ENCODE measurements around the gene SLC32A1.
A peak's percentile ranks its signal among the peaks of the same experiment; 100 is the strongest.

SLC32A1 gene

DNA sequence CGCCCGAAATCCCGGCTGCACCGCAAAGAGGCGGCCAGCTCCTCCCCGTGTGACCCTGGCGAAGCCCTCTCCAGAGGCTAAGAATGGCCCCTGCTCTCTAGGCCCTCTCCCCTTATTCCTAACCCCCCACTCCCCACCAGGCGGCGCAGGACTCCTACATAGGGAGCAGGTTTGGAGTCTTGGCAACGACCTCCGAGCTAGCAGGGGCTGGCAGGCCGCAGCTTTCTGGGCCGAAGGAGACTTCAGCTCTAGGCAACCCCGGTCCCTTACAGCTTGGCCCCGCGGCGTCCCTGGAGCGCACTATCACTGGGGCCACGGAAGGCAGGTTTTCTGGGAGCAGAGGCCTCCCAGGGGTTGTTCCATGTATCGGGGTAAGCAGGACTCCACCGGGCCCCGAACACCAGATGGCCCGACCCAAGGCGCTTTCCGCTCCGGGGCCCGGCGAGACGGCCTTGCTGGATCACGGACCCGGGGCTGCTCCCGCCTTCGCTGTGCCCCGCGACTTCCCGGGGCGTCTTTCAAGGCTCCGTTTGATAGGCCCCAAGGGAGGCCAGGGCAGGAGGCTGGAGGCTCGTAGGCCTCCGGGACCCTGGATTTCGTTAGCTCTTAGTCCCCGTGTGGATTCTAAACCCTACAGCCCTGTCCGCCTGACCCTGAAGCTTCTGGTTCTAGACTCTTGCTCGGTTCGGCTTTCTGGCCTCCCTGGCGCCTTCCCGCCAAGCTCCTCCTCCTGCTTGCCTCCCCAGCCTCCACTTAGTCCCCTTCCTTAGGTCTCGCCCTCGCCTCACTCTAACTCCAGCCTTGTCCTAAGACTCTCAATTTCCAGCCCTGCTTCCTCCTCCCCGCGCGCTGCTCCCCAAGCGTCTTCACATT lies 1.9 kb downstream of the SLC32A1 start:
- peak; percentile 19 to 39 for DNase-seq

DNA sequence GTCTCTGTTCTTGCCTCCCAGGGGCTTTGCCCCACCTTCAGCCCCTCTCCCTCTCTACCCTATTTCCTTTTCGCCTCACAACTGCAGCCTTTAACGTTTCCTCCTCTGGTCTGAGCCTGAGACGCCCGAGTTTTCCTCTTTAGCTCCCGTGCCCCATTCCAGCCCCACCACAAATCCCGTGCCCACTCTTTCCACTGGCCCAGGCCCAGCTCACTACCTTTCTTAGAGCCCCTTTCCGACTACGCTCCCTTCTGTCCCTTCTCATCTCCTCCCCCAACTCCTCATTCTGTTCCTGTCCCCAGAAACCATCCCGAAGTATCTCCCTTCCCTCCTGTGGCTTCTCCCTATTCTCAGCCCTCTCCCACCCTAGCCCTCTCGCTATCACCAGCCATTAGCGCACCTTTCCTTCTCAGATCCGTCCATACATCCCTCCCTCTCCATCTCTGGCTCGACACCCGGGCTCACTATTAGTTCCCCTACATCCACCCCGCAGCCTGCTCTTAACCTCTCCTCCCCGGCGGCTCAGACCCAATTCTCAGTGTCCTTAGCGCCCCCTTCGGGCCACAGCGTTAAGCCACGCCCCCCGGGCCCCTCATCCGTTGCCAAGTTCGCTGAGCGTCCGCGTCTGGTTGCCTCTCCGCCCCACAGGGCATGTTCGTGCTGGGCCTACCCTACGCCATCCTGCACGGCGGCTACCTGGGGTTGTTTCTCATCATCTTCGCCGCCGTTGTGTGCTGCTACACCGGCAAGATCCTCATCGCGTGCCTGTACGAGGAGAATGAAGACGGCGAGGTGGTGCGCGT lies 2.7 kb downstream of the SLC32A1 start:
- peak; percentile 46 to 57 for DNase-seq

DNA sequence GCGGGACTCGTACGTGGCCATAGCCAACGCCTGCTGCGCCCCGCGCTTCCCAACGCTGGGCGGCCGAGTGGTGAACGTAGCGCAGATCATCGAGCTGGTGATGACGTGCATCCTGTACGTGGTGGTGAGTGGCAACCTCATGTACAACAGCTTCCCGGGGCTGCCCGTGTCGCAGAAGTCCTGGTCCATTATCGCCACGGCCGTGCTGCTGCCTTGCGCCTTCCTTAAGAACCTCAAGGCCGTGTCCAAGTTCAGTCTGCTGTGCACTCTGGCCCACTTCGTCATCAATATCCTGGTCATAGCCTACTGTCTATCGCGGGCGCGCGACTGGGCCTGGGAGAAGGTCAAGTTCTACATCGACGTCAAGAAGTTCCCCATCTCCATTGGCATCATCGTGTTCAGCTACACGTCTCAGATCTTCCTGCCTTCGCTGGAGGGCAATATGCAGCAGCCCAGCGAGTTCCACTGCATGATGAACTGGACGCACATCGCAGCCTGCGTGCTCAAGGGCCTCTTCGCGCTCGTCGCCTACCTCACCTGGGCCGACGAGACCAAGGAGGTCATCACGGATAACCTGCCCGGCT lies 3.4 kb downstream of the SLC32A1 start:
- DNase-seq, result no peak

DNA sequence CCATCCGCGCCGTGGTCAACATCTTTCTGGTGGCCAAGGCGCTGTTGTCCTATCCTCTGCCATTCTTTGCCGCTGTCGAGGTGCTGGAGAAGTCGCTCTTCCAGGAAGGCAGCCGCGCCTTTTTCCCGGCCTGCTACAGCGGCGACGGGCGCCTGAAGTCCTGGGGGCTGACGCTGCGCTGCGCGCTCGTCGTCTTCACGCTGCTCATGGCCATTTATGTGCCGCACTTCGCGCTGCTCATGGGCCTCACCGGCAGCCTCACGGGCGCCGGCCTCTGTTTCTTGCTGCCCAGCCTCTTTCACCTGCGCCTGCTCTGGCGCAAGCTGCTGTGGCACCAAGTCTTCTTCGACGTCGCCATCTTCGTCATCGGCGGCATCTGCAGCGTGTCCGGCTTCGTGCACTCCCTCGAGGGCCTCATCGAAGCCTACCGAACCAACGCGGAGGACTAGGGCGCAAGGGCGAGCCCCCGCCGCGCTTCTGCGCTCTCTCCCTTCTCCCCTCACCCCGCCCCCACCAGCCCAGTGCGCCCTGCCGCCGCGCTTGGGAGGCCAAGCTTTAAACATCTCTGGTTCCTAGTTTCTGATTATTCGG lies 4.0 kb downstream of the SLC32A1 start:
- DNase-seq, result no peak

DNA sequence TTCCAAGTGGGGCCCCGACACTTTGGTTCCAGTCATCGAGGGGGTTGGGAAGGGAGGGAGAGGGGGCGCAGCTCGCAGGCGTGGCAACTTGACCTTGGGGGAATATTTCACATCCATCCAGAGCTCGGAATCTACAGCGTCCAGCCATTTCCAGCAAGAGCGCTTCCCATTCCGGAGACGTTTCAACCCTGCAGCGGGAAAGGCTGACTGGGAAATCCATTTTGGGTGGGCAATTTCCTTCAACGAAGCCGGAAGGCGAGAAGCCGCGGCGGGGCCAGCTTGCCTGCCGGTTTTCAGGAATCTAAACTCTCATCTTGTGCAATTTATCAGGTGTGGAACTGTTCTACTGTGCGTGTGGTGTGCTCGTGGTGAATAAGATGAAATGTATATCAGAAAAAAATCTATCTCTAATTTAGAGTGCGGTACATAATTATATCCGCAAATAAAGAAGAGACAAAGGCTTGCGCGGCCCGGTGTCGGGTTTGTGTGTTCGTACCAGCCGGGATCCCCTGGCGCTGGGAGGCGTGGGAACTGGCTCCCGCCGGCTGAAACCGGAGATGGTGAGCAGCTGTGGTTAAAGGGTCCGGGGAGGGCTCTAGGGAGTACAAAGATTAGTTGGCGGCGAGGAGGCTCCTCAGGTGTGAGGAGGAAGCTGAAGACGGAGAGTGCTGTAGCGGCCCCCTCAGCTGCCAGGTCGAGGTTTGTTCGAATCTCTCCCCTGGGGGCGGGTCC lies 4.8 kb downstream of the SLC32A1 start:
- DNase-seq, result no peak

DNA sequence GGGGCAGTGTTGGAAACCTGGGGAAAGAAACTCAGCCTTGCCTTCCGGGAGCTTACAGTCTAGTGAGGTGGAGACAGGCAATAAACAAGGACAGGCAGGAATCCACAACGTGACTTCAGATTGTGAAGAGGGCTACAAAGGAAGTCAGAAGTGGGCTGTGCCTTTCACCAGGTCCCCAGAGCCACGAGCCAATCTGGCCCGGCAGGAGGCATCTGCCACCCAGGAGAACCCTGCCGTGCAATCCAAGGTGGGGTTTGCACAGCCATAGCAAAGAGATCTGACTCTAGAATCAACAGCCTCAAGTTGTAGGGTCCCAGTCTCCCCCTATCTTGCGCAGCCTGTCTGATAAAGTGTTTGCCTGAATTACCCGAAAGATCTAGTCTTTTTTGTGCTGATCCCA lies 5.5 kb downstream of the SLC32A1 start:
- no peak for DNase-seq

DNA sequence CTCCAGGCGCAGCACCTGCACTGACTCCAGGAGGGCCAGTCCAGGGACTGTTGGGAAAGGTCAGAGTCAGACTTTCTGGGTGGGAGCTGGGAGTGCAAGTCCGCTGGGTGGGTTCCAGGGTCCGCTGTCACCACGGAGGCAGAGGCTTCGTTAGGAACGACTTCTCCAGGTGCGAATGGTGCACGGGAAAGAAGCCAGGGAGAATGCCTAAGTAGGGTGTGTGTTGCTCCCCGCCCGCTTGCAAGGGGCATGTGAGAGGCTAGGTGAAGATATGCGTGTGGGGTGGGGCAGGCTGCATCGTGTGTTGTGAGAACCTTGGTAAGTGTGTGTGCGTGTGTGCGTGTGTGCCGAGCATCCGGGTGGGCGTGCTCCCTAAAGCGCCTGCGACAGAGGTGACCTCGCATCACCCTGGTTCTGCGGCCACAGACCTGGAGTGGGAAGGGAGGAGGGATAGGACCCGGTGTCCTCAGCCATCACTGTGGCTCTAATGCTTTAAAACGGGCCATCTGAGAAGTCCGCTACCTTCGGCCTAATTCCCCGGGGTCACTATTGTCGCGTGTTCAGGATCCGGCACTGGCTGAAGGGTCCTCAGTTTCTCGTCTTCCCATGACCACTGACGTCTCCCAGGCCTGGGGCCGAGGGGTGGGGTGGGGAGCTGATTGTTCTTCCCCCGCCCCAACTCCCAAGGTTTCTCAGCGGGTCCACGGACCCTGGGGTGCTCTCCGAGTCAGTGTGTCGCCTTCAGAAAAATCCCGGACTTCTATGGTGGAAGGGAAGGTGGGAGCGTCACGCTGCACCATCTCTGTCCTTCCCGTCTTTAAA lies 6.1 kb downstream of the SLC32A1 start:
- DNase-seq, result peak in 1 of 2 experiments; percentile 1

DNA sequence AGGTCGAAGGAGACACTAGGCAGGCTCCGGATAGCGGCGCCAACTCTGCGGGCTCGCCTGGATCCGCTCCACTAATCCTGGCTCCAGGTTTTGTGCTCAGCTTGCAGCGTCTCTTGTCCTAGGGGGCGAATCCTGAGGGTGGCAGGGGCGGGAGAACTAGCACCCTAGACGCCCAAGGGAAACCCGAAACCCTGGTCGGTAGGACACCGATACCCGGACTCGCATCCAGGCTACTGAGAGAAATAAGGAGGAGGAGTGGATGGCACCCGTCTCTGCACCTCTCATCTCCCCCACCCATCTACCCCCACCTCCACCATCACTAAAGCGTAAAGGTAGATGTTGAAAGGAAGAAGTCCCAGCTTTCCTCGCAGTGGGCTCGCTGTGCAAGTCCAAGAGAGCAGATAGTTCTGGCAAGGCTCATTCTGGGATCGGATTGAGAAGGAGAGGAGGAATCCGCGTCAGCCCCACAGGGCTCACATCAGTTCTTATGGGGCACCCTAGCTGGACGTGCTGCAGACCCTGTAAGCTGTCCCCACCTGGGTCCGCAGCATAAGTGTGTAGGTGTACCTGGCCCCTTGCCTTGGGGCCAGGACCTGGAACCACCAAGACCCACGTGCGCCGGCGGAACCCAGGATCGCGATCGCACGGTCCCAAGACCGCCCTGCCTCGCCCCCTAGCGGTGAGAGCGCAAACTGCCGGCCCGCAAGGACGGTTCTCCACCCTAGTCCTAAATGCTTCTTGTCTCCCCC lies 6.9 kb downstream of the SLC32A1 start:
- DNase-seq, result peak; percentile 70 to 83

DNA sequence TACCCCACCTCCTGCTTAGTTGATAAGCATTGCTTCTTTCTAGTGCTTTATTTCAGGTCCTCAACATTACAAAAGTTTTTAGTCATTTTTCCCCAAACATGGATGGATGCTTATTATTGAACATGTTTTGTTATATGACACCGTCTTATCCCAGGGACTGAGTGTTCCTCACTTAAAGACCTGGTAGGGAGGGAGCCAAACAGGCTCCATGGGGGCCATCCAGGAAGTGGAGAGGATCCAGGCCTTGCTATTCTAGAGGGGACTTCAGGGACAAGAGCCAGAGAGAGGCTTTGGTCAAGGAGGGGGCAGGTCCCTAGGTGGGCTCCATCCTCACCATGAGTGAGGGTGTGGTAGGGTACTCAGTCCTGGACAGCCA lies 7.4 kb downstream of the SLC32A1 start:
- no peak for DNase-seq

DNA sequence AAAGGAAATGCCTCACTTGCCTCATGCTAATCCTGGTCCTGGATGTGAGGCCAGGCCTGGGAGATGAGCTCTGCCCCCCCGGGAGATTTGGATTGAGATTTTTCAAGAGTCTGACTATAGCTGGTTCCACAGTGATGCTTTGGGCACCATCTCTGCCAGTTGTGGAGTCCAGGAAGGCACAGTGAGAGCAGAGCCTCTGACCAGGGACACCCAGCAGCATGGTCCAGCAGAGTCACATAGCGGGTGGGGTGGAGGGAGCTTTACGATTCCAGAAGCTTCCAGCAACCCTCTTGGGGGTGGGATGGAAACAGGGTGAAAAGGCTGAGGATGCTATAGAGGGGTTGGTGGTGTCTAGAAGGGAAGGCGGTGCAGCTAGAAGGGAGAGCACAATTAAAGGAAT lies 8.7 kb downstream of the SLC32A1 start:
- DNase-seq, result no peak

DNA sequence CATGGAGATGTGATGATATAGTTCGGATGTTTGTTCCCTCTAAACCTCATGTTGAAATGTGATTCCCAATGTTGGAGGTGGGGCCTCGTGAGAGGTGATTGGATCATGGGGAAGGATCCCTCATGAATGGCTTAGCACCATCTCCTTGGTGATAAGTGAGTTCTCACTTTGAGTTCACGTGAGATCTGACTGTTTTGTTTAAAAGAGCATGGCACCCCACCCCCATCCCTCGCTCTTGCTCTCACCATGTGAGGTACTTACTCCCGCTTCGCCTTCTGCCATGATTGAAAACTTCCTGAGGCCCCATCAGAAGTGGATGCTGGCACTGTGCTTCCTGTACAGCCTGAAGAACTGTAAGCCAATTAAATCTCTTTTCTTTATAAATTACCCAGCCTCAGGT lies 10.9 kb downstream of the SLC32A1 start:
- DNase-seq, result no peak

DNA sequence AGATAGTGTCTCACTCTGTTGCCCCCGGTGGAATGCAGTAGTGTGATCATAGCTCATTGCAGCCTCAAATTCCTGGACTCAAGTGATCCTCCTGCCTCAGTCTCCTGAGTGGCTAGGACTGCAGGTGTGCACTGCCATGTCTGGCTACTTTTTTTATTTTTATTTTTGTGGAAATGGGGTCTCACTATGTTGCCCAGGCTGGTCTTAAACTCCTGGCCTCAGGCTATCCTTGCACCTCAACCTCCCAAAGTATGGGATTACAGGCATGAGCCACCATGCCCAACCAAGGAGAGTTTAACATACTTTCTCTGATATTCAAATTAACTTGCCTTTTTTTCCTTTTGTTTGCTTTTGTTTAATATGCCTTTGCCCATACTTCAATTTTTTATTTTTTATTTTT lies 13.6 kb downstream of the SLC32A1 start:
- DNase-seq, result no peak

DNA sequence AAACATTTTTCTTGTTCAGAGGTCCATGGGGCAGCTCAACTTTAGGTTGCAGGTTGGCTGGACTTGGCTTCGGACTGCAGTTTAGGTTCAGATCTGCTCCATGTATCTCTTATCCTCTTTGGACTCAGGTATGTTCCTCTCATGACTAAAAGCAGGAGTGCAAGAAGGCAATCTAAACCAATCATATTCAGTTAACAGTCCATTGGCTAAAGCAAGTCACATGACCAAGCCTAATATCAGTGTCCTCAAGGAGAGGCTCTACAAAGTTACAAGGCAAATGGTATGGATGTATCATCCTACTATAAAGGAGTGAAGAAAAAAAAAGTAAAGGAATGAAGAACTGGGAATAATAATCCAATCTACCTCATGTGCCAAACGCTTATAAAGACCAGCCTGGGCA lies 21.5 kb downstream of the SLC32A1 start:
- DNase-seq, result no peak

DNA sequence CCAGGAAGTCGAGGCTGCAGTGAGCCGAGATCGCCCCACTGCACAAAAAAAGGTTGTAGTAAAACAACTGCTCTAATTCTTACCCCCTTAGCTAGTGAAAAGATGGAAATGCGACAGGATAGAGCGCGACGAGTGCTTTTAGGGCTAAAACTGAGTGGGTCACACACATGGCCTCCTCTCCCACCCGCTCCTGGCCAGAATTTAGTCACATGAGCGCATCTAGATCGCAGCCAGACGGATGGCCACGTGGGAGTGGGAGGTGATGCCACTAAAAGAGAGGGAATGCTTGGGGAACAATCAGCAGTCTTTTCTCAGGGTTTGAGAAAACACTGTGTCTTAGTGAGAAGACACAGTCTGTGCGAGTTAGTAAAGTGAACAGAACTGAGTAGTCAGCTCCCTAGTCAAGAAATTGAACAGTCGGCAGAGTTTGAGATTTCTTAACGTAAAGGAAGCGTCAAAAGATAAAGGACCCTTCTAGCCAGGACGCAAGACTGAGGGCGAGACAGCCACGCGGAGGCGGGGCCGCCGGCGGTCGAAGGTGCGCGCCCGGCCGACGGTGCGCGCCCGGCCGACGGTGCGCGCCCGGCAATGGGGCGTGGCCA lies 23.3 kb downstream of the SLC32A1 start:
- DNase-seq, result no peak

DNA sequence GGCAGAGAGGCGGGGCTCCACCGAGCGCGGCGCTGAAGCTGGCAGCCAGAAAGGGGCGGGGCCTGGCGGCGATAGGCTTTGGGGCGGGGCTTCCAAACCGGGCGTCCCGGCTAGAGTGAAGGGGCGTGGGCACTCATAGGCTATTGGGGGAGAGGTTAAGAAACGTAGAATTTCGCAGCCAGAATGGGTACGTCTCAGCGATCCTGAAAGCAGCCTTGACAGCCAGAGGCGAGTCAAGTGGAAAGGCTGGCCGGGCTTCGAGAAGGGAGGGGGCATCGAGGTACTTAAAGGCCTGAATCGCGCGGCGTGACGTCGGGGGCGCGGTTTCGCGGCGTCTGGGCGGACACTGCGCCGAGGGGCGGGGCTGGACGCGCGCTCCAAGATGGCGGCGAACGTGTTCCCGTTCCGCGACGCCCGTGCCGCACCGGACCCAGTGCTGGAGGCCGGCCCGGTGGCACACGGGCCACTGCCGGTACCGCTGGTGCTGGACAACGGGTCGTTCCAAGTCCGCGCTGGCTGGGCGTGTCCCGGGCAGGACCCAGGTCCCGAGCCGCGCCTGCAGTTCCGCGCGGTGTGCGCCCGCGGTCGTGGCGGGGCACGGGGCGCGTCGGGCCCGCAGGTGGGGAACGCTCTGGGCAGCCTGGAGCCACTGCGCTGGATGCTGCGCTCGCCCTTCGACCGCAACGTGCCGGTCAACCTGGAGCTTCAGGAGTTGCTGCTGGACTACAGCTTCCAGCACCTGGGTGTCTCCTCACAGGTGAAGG lies 24.0 kb downstream of the SLC32A1 start, which contains the start of gene ACTR5:
Gene ACTR5 (plus strand): TSS at position 364 of the 764 bp plus-strand sequence. CDS start 19 bp downstream, at position 383.
- DNase-seq, result peak; percentile 94 to 99

DNA sequence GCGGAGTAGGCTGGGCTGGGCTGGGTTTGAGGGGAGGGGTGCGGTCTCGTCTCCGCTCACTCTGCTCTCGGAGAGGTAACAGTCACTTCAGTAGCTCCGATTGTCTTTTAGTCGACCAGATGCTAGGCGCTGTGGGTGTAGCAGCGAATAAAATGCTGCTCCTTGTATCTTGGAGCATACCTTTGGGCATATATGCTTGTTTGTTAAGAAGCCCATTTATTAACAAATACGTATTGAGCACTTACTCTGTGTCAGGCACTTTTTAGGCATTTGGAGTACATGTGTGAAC lies 24.5 kb downstream of the SLC32A1 start:
- peak; percentile 54 to 66 for DNase-seq

DNA sequence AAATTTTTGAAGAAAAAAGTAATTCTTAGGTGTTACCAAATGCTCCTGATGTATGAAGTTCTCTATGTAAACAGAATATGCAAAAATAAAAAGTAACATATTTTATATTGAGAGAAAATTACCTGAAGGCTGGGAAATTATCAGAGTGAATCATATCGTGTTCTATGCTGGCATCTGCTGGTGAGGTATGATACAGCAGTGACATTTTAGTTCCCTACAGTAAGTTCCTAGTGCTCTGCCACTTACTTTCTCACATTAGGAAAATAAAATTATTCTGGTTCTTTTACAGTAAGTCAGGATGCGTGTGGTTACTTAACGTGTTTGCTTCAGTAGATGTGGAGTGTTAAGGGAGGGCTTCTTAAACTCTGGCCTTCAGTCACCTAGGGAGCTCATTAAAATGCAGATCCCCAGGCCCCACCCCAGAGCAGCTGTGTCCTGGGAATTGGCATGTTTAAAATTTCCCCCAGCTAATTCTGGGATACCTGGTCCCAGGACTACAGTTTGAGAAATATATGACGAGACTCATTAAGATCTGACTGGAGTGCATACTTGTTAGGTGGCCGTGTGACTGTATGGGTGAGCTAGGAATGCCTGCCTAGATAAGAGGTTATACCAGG lies 27.2 kb downstream of the SLC32A1 start:
- DNase-seq, result no peak

DNA sequence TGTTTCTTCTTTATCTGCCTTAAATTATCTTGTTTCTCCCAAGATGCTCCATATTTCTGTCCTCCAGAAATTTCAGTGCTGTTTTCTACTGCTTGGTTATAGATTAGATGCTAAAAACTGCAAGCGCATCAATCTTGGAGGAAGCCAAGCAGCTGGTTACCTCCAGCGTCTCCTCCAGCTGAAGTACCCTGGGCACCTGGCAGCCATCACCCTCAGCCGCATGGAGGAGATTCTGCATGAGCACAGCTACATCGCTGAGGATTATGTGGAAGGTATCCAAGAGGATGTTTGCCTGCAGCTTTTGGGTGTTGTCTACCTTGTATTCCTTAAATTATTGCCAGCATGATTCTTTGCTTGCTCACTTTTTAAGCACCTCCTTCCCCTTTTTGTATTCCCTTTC lies 27.7 kb downstream of the SLC32A1 start:
- DNase-seq, result no peak

DNA sequence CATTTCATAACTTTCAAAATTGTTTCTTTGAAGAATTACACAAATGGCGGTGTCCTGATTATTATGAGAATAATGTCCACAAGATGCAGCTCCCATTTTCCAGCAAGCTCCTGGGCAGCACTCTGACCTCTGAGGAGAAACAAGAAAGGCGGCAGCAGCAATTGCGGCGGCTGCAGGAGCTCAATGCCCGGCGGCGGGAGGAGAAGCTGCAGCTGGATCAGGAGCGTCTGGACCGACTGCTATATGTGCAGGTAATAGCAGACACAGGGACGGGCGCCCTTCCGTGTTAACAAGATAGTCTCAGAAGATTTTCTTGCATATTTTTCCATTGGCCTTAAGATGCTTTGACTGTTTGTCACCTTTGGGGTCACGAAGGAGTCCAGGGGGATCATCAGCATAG lies 30.6 kb downstream of the SLC32A1 start:
- no peak for DNase-seq
